K562 (cell line): ENCODE data around the gene CFAP69. TPM values are rescaled to one million over a fixed set of nuclear protein-coding genes. Genes with fewer than 3 reads are reported as not detected.

Source experiments
- ATAC-seq: fragments of 200-7000 bp; cut with Tn5 transposase; 3 replicates; pipeline ENCODE4 v1.9.1; 2020; ENCODE audit warnings: moderate library complexity
- BruUV-seq: library from RNA; stranded (reverse); fragments of 400-500 nt; replicated peaks from 2 replicates; lab custom pipeline; 2021; lab: Mats Ljungman, UMichigan
- CTCF ChIA-PET: fragments of 300-600 bp; formaldehyde crosslinking; extraction: SDS; loops from one replicate; lab custom pipeline; 2021; ENCODE audit warnings: low intra/inter-chr PET ratio; lab: Yijun Ruan, JAX
- POLR2A ChIA-PET: fragments of 300-600, 350-650 bp; sonication (Branson Sonifier 250); formaldehyde crosslinking; extraction: SDS; loops from one replicate; lab custom pipeline; 2021; ENCODE audit warnings: antibody characterized with exemption, inconsistent platforms; lab: Yijun Ruan, JAX
- DNase-seq, 4 experiments: peaks; one replicate each; pipeline versions ENCODE4 v3.0.0 to v3.0.0-alpha.2; 2011 to 2018; ENCODE audit warnings: low spot score in 3 of 4, mixed read lengths in 3 of 4; ENCODE audit errors: extremely low read depth in 1 of 4
- FAIRE-seq: peaks from 2 replicates; lab custom pipeline; 2011; peaks lifted over from hg19 to GRCh38; lab: Jason Lieb, UNC
- H2AFZ ChIP-seq: 2 replicates; pipeline ENCODE4 v1.6.0; 2011; ENCODE audit warnings: low read depth, low read length, control low read depth, inconsistent platforms
- H3K27ac ChIP-seq: fragments of 200-600 bp; 3 replicates; pipeline ENCODE4 v1.8.0; 2011; ENCODE audit warnings: low read depth, mild to moderate bottlenecking, control low read depth, inconsistent platforms, low read length, moderate library complexity, mixed read lengths; ENCODE audit errors: extremely low read depth
- H3K27me3 ChIP-seq, 2 experiments: fragments of 300-600 bp in 1 of 2; 2 replicates in 1 of 2; 3 replicates in 1 of 2; pipeline versions ENCODE4 v1.6.0 to v1.8.0; 2011; ENCODE audit warnings: inconsistent platforms in 2 of 2, low read length in 2 of 2, mild to moderate bottlenecking in 1 of 2, mixed read lengths in 1 of 2, moderate library complexity in 1 of 2; ENCODE audit not compliant: control insufficient read depth in 2 of 2, insufficient read depth in 2 of 2
- H3K36me3 ChIP-seq: fragments of 300-600 bp; 3 replicates; pipeline ENCODE4 v1.8.0; 2011; ENCODE audit warnings: mild to moderate bottlenecking, low read length, inconsistent platforms; ENCODE audit not compliant: control insufficient read depth, insufficient read depth
- H3K4me1 ChIP-seq, 2 experiments: fragments of 200-600 bp in 1 of 2; replicated peaks in 1 of 2; 2 replicates in 1 of 2; 3 replicates in 1 of 2; pipeline versions ENCODE4 v1.5.1 to v1.8.0; 2011; ENCODE audit warnings: inconsistent platforms in 2 of 2, low read length in 2 of 2, mild to moderate bottlenecking in 1 of 2, mixed read lengths in 1 of 2, moderate library complexity in 1 of 2; ENCODE audit not compliant: control insufficient read depth in 2 of 2, insufficient read depth in 2 of 2
- H3K4me2 ChIP-seq: 2 replicates; pipeline ENCODE4 v1.6.1; 2011; ENCODE audit warnings: low read length, control low read depth, inconsistent platforms, mixed read lengths; ENCODE audit not compliant: insufficient read depth
- H3K4me3 ChIP-seq: fragments of 200-600 bp; sonication (generic), shearing (Covaris generic); 2 replicates; pipeline ENCODE4 v1.5.1; 2016; ENCODE audit warnings: control low read depth, inconsistent platforms
- H3K79me2 ChIP-seq: fragments of 200-600 bp; 3 replicates; pipeline ENCODE4 v1.8.0; 2011; ENCODE audit warnings: low read length, inconsistent platforms; ENCODE audit not compliant: control insufficient read depth, insufficient read depth
- H3K9ac ChIP-seq, 2 experiments: 2 replicates each; pipeline versions ENCODE4 v1.6.0 to v1.6.1; 2011; ENCODE audit warnings: low read depth in 2 of 2, low read length in 2 of 2, control low read depth in 1 of 2, inconsistent platforms in 1 of 2, mild to moderate bottlenecking in 1 of 2, mixed read lengths in 1 of 2; ENCODE audit not compliant: insufficient read depth in 1 of 2
- H3K9me1 ChIP-seq: one replicate; pipeline ENCODE4 v1.6.0; 2011; ENCODE audit warnings: inconsistent platforms, mild to moderate bottlenecking, low read length, moderate library complexity; ENCODE audit not compliant: control insufficient read depth, insufficient read depth
- H3K9me3 ChIP-seq: replicated peaks from 2 replicates; pipeline ENCODE4 v1.5.1; 2011; ENCODE audit warnings: low read depth, low read length, inconsistent platforms; ENCODE audit not compliant: control insufficient read depth, insufficient read depth
- H4K20me1 ChIP-seq: replicated peaks from 2 replicates; pipeline ENCODE4 v1.6.1; 2011; ENCODE audit warnings: low read length, inconsistent platforms, mixed read lengths; ENCODE audit not compliant: control insufficient read depth, insufficient read depth
- CXXC5 ChIP-seq: fragments of 250-450 bp; sonication (Bioruptor Pico); IDR thresholded peaks from 2 replicates; pipeline ENCODE4 v1.8.0; 2022; ENCODE audit warnings: inconsistent platforms, mild to moderate bottlenecking, moderate library complexity
- ERF ChIP-seq: fragments of 450-650 bp; formaldehyde crosslinking; IDR thresholded peaks from 2 replicates; pipeline ENCODE4 v1.4.0; 2020; ENCODE audit warnings: mild to moderate bottlenecking, mixed read lengths
- HNRNPH1 ChIP-seq: fragments of 200-400 bp; formaldehyde crosslinking; optimal IDR thresholded peaks from 2 replicates; pipeline ENCODE3; 2017; ENCODE audit warnings: low read depth, mild to moderate bottlenecking, low read length, moderate library complexity
- ZNF785 ChIP-seq: fragments of 250-450 bp; sonication (Bioruptor Pico); IDR thresholded peaks from 2 replicates; pipeline ENCODE4 v1.4.0; 2020; ENCODE audit warnings: mild to moderate bottlenecking
- WGBS: fragments of 100-300 bp; shearing (Covaris generic); methylation state at CpG from one replicate; pipeline ENCODE4 v1.1.6; 2016; ENCODE audit warnings: low coverage, mixed read lengths; ENCODE audit not compliant: insufficient coverage; ENCODE audit errors: missing lambda C conversion rate; 5-methylcytosine and 5-hydroxymethylcytosine counted together
- in situ Hi-C: fragments of 300-500 bp; cut with MboI; formaldehyde crosslinking; loops from 4 replicates; pipeline ENCODE4 v1.15.0; 2018; ENCODE audit warnings: inconsistent platforms, mixed read lengths
- intact Hi-C: fragments of 100-400 bp; cut with micrococcal nuclease; formaldehyde crosslinking; loops from 2 replicates; pipeline ENCODE4 v1.14.2; 2022
- polyA plus RNA-seq, 8 experiments: library from polyadenylated mRNA; depleted of rRNA in 4 of 8; stranded (reverse) in 5 of 8; unstranded in 3 of 8; fragments of >200 nt; fragmentation: Nextera tagmentation in 2 of 8; fragmentation: Illumina TruSeq in 1 of 8; extraction: Ambion mirVana in 2 of 8; extraction: Trizol in 1 of 8; gene quantifications; 2 replicates each; pipeline versions ENCODE4 v1.2.1 to v1.2.3, GENCODE V29; 2011 to 2014; ENCODE audit warnings: inconsistent platforms in 1 of 8, missing spikeins in 1 of 8
- total RNA-seq, 7 experiments: library from RNA; depleted of rRNA in 6 of 7; stranded (reverse); fragments of >200 nt in 6 of 7; fragmentation: Illumina TruSeq in 2 of 7; extraction: Trizol in 2 of 7; gene quantifications; 2 replicates each; pipeline versions ENCODE4 v1.2.1 to v1.2.3, GENCODE V29; 2011 to 2021; ENCODE audit warnings: low replicate concordance in 1 of 7
- TF ChIP-seq, protein P1 (sequence below): fragments of 250-450 bp; sonication (Bioruptor Pico); IDR thresholded peaks from 2 replicates; pipeline ENCODE4 v1.4.0; 2020

CFAP69 gene
- total and polyA plus RNA-seq, 9 of the 15 experiments (the other 6 are each of a cell fraction or from before 2014, with no cell fraction given), result 0.24 to 5.1 (median 1.7) TPM

DNA sequence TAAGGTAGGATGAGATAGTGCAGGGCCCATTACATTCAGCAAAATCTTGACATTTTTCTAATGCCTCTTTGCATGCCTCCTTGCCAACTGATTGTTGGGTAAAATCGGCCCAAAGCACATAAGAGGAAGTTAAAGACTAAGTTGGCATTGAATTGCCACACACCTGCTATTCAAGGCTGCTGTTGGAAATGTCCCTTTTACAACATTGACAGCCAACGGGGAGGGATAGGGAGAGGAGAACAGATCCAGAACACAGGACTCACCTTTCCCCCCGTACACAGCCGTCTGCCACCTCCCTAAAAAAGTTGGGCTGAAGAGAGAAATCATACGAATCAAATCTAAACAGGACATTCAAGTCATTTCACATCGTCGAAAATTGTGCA lies 75.4 kb downstream of the CFAP69 start:
- H4K20me1 ChIP-seq, result no peaks in the 10 kb centered on the region
- TF ChIP-seq ZNF785 (CRISPR knock-in tag), result no peak
- H3K36me3 ChIP-seq, result no peaks in the 10 kb centered on the region
- H3K9ac ChIP-seq, result no peak overlapping the region
- no peak overlapping the region for H3K4me3 ChIP-seq
- CTCF ChIA-PET, result no interaction called here
- no peaks in the 10 kb centered on the region for H3K9me1 ChIP-seq
- in situ Hi-C loops, result no loop called here
- peaks cover 7 to 20% of the 10 kb centered on the region in 2 experiments; a peak in 4 of 5 replicates for H3K27me3 ChIP-seq
- no peaks in the 10 kb centered on the region for H3K79me2 ChIP-seq
- 1% methylated on average over 7 of the region's 7 CpGs for WGBS
- peaks cover 0 to 8% of the 10 kb centered on the region in 2 experiments; a peak in 1 of 5 replicates for H3K4me1 ChIP-seq
- no TSS peak for BruUV-seq
- H3K9me3 ChIP-seq, result no peaks in the 10 kb centered on the region
- intact Hi-C loops, result no loop called here
- ATAC-seq (no peak), FAIRE-seq (no peak), DNase-seq (no peak)
- H2AFZ ChIP-seq, result no peak overlapping the region
- POLR2A ChIA-PET, result no interaction called here
- H3K4me2 ChIP-seq, result no peak overlapping the region
- no peak overlapping the region for H3K27ac ChIP-seq

DNA sequence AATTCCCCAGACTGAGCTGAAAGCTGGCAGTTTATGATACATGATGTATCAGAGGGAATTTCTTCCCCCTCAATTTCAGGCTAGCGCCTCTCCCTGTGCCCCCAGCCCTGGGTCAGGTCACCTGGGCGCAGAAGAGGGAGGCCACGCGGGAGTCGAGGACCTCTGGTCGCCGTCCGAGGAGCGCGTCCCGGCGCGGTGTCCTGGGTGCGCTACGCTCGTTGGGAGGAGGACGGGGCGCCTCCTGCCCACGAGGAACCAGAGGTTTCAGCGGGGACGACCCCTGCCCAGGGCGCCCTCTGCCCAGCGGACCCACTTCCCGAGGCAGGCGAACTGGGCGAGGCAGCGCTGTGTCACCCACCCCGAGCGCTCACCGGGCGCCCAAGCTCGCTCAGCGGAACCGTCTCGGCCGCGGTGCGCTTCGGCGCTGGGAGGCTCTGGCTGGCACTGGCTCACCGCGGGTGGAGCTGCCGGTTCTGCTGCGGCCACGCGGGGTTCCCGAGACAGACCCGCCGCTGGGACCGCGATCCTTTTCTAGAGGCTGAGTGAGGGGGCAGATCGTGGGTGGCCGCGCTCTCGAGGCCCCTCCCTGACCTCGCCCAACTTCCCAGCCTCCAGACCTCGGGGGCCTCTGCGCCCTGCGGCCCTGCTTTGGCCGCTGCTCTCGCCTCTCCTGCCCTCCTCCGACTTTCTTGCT lies 76.0 kb downstream of the CFAP69 start, which contains the start of gene FAM237B:
Gene FAM237B (minus strand): TSS at position 504 of the 694 bp plus-strand sequence. CDS start 1,556 bp downstream, outside the sequence.
- DNase-seq, result no peak
- H3K4me3 ChIP-seq, result no peak within 1 kb of the TSS
- no peaks in the 10 kb centered on the region for H3K9me3 ChIP-seq
- BruUV-seq, result no TSS peak
- 34% methylated on average over 37 of the region's 62 CpGs for WGBS
- no peak within 1 kb of the TSS for H2AFZ ChIP-seq
- no peaks in the 10 kb centered on the region for H3K79me2 ChIP-seq
- no peak within 1 kb of the TSS; a peak in 1 of 4 replicates for H3K9ac ChIP-seq
- ChIA-PET POLR2A (no interaction called here), CTCF (no interaction called here)
- intact Hi-C loops, result no loop called here
- H3K9me1 ChIP-seq, result no peaks in the 10 kb centered on the region
- no peak for FAIRE-seq
- no peaks in the 10 kb centered on the region for H4K20me1 ChIP-seq
- in situ Hi-C loops, result no loop called here
- H3K36me3 ChIP-seq, result no peaks in the 10 kb centered on the region
- peaks cover 0 to 8% of the 10 kb centered on the region in 2 experiments; a peak in 1 of 5 replicates for H3K4me1 ChIP-seq
- no peak within 1 kb of the TSS for H3K27ac ChIP-seq
- peaks cover 7 to 20% of the 10 kb centered on the region in 2 experiments; a peak in 4 of 5 replicates for H3K27me3 ChIP-seq
- ATAC-seq, result no peak
- no peak within 1 kb of the TSS for H3K4me2 ChIP-seq
- TF ChIP-seq ERF (no peak), HNRNPH1 (no peak), CXXC5 (CRISPR knock-in tag) (no peak)
- TF ChIP-seq, protein P1, sequence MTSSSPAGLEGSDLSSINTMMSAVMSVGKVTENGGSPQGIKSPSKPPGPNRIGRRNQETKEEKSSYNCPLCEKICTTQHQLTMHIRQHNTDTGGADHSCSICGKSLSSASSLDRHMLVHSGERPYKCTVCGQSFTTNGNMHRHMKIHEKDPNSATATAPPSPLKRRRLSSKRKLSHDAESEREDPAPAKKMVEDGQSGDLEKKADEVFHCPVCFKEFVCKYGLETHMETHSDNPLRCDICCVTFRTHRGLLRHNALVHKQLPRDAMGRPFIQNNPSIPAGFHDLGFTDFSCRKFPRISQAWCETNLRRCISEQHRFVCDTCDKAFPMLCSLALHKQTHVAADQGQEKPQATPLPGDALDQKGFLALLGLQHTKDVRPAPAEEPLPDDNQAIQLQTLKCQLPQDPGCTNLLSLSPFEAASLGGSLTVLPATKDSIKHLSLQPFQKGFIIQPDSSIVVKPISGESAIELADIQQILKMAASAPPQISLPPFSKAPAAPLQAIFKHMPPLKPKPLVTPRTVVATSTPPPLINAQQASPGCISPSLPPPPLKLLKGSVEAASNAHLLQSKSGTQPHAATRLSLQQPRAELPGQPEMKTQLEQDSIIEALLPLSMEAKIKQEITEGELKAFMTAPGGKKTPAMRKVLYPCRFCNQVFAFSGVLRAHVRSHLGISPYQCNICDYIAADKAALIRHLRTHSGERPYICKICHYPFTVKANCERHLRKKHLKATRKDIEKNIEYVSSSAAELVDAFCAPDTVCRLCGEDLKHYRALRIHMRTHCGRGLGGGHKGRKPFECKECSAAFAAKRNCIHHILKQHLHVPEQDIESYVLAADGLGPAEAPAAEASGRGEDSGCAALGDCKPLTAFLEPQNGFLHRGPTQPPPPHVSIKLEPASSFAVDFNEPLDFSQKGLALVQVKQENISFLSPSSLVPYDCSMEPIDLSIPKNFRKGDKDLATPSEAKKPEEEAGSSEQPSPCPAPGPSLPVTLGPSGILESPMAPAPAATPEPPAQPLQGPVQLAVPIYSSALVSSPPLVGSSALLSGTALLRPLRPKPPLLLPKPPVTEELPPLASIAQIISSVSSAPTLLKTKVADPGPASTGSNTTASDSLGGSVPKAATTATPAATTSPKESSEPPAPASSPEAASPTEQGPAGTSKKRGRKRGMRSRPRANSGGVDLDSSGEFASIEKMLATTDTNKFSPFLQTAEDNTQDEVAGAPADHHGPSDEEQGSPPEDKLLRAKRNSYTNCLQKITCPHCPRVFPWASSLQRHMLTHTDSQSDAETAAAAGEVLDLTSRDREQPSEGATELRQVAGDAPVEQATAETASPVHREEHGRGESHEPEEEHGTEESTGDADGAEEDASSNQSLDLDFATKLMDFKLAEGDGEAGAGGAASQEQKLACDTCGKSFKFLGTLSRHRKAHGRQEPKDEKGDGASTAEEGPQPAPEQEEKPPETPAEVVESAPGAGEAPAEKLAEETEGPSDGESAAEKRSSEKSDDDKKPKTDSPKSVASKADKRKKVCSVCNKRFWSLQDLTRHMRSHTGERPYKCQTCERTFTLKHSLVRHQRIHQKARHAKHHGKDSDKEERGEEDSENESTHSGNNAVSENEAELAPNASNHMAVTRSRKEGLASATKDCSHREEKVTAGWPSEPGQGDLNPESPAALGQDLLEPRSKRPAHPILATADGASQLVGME (CRISPR knock-in tag), result no peak
